HCT116 (cell line): ENCODE results near the gene GFPT1.

ENCODE experiments used
- CEBPB ChIP-seq: IDR thresholded peaks from 2 replicates; pipeline ENCODE4 v1.6.1; 2012; ENCODE audit warnings: low read depth
- POLR2A ChIP-seq: IDR thresholded peaks from 2 replicates; pipeline ENCODE4 v1.7.0; 2011; ENCODE audit warnings: borderline replicate concordance; ENCODE audit not compliant: insufficient read depth, insufficient read length; ENCODE audit errors: extremely low read depth
- RAD21 ChIP-seq: IDR thresholded peaks from 2 replicates; pipeline ENCODE4 v1.6.1; 2012; ENCODE audit warnings: low read depth, mild to moderate bottlenecking
- ZFX ChIP-seq: fragments of 450-650 bp; IDR thresholded peaks from 2 replicates; pipeline ENCODE4 v1.6.1; 2017
- TF ChIP-seq, protein P1 (sequence below): IDR thresholded peaks from 2 replicates; pipeline ENCODE4 v1.6.1; 2012
- TF ChIP-seq, protein P2 (sequence below), 3 experiments: fragments of 200-600 bp in 1 of 3; sonication (generic) in 1 of 3; IDR thresholded peaks in 2 of 3; conservative IDR thresholded peaks in 1 of 3; 2 replicates each; pipeline ENCODE4 v1.5.1; 2012 to 2017; ENCODE audit warnings: low read depth in 2 of 3, low read length in 2 of 3, antibody characterized with exemption in 1 of 3, borderline replicate concordance in 1 of 3, control low read depth in 1 of 3, mild to moderate bottlenecking in 1 of 3, mixed read lengths in 1 of 3, mixed run types in 1 of 3, moderate library complexity in 1 of 3; ENCODE audit not compliant: insufficient read depth in 1 of 3
- TF ChIP-seq, protein P3 (sequence below): IDR thresholded peaks from 2 replicates; pipeline ENCODE4 v1.6.1; 2012; ENCODE audit warnings: low read depth
- TF ChIP-seq, protein P4 (sequence below): IDR thresholded peaks from 2 replicates; pipeline ENCODE4 v1.6.1; 2012

DNA sequence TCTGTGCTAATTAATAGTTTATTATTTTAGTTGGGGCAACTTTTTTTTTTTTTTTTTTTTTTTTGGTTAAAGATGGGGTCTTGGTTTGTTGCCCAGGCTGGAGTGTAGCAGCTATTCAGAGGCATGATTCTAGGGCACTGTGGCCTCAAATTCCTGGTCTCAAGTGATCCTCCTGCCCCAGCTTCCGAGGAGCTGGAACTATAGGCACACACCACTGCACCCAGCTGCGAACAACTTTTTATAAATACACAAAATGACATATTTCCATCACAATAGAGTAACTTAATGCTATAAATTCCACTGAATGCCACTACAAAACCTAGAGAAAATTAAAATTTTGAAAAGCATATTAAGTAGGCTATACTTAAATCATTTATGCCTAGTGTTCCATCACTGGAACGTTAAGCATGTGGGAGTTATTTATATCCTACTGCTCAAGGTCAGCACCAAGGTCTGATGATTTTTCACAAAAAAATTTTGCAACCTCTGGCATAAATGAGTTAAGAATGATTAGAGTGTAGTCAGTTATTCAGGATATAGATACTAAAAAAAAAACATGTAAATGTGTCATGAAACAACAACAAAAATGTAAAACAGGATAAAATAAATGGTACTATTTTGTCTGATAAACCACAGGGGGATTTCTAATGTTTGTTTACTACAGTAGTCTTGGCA, 46.8 kb downstream of the GFPT1 start:
- TF ChIP-seq CEBPB (no peak), RAD21 (no peak), POLR2A (no peak), ZFX (no peak)
- TF ChIP-seq, protein P1, sequence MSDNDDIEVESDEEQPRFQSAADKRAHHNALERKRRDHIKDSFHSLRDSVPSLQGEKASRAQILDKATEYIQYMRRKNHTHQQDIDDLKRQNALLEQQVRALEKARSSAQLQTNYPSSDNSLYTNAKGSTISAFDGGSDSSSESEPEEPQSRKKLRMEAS, result no peak
- TF ChIP-seq, protein P2, sequence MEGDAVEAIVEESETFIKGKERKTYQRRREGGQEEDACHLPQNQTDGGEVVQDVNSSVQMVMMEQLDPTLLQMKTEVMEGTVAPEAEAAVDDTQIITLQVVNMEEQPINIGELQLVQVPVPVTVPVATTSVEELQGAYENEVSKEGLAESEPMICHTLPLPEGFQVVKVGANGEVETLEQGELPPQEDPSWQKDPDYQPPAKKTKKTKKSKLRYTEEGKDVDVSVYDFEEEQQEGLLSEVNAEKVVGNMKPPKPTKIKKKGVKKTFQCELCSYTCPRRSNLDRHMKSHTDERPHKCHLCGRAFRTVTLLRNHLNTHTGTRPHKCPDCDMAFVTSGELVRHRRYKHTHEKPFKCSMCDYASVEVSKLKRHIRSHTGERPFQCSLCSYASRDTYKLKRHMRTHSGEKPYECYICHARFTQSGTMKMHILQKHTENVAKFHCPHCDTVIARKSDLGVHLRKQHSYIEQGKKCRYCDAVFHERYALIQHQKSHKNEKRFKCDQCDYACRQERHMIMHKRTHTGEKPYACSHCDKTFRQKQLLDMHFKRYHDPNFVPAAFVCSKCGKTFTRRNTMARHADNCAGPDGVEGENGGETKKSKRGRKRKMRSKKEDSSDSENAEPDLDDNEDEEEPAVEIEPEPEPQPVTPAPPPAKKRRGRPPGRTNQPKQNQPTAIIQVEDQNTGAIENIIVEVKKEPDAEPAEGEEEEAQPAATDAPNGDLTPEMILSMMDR (IDR thresholded peaks at IDR 0.05 in 2 of 3, conservative IDR thresholded peaks at IDR 0.05 in 1 of 3; ENCODE audit: borderline replicate concordance in 1 of 3, insufficient read depth in 1 of 3, low read depth in 2 of 3, low read length in 2 of 3), result no peak
- TF ChIP-seq, protein P3, sequence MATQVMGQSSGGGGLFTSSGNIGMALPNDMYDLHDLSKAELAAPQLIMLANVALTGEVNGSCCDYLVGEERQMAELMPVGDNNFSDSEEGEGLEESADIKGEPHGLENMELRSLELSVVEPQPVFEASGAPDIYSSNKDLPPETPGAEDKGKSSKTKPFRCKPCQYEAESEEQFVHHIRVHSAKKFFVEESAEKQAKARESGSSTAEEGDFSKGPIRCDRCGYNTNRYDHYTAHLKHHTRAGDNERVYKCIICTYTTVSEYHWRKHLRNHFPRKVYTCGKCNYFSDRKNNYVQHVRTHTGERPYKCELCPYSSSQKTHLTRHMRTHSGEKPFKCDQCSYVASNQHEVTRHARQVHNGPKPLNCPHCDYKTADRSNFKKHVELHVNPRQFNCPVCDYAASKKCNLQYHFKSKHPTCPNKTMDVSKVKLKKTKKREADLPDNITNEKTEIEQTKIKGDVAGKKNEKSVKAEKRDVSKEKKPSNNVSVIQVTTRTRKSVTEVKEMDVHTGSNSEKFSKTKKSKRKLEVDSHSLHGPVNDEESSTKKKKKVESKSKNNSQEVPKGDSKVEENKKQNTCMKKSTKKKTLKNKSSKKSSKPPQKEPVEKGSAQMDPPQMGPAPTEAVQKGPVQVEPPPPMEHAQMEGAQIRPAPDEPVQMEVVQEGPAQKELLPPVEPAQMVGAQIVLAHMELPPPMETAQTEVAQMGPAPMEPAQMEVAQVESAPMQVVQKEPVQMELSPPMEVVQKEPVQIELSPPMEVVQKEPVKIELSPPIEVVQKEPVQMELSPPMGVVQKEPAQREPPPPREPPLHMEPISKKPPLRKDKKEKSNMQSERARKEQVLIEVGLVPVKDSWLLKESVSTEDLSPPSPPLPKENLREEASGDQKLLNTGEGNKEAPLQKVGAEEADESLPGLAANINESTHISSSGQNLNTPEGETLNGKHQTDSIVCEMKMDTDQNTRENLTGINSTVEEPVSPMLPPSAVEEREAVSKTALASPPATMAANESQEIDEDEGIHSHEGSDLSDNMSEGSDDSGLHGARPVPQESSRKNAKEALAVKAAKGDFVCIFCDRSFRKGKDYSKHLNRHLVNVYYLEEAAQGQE, result no peak
- TF ChIP-seq, protein P4, sequence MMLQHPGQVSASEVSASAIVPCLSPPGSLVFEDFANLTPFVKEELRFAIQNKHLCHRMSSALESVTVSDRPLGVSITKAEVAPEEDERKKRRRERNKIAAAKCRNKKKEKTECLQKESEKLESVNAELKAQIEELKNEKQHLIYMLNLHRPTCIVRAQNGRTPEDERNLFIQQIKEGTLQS, result no peak
